Heart left ventricle (tissue), 16 donors: Measurements from ENCODE around the gene NKTR. TPM values are rescaled to one million over a fixed set of nuclear protein-coding genes. Genes with fewer than 3 reads are reported as not detected.

Experiments used
- ATAC-seq, 4 donors: fragments of 200-7000 bp; cut with Tn5 transposase; one replicate each; pipeline ENCODE4 v1.9.1; 2020 to 2022; ENCODE audit warnings: moderate library complexity in 4 of 4, mild to moderate bottlenecking in 3 of 4, moderate number of reproducible peaks in 1 of 4
- DNase-seq, 5 donors: peaks; one replicate each; pipeline ENCODE4 v3.0.0-alpha.2; 2020
- H3K27ac ChIP-seq, 12 donors: fragments of 200-600 bp; sonication (generic) in 4 of 12; one replicate each; pipeline versions ENCODE4 v1.5.0 to v1.8.0; 2016 to 2022; ENCODE audit warnings: mild to moderate bottlenecking in 2 of 12
- H3K27me3 ChIP-seq, 9 donors: fragments of 200-600 bp; sonication (generic) in 2 of 9; one replicate each; pipeline versions ENCODE4 v1.5.1 to v1.8.0; 2016 to 2022; ENCODE audit warnings: mild to moderate bottlenecking in 3 of 9
- H3K36me3 ChIP-seq, 9 donors: fragments of 200-600 bp; sonication (generic) in 2 of 9; one replicate each; pipeline versions ENCODE4 v1.5.0 to v1.8.0; 2018 to 2022; ENCODE audit warnings: mild to moderate bottlenecking in 2 of 9
- H3K4me1 ChIP-seq, 12 donors: fragments of 200-600 bp; sonication (generic) in 4 of 12; one replicate each; pipeline versions ENCODE4 v1.5.0 to v1.8.0; 2016 to 2022; ENCODE audit warnings: mild to moderate bottlenecking in 3 of 12
- H3K4me3 ChIP-seq, 12 donors: fragments of 200-600 bp; sonication (generic) in 4 of 12; one replicate each; pipeline versions ENCODE4 v1.5.0 to v1.8.0; 2017 to 2022; ENCODE audit warnings: mild to moderate bottlenecking in 9 of 12, moderate library complexity in 4 of 12
- H3K9me3 ChIP-seq, 12 donors: fragments of 200-600 bp; sonication (generic) in 4 of 12; one replicate each; pipeline versions ENCODE4 v1.5.0 to v1.8.0; 2016 to 2022; ENCODE audit warnings: mild to moderate bottlenecking in 1 of 12
- POLR2A ChIP-seq, 2 donors: fragments of 450-650 bp; IDR thresholded peaks; one replicate each; pipeline ENCODE4 v1.6.1; 2017; ENCODE audit warnings: antibody characterized with exemption in 2 of 2, mild to moderate bottlenecking in 2 of 2, moderate library complexity in 2 of 2
- WGBS, 4 donors: extraction: QIAGEN DNeasy Blood & Tissue Kit in 2 of 4; methylation state at CpG; one replicate each; pipeline versions ENCODE4 v1.1.5 to v1.1.7; 2013 to 2018; 5-methylcytosine and 5-hydroxymethylcytosine counted together
- intact Hi-C, 10 donors: fragments of 100-400 bp; cut with DNase I; formaldehyde crosslinking; loops; one replicate each; pipeline versions ENCODE4 v1.11.1 to v1.14.2; 2022
- polyA plus RNA-seq, 2 donors: library from polyadenylated mRNA; stranded (reverse); fragments of 200-250 nt; gene quantifications; one replicate each; pipeline ENCODE4 v1.2.3, GENCODE V29; 2013
- total RNA-seq, 9 donors: library from RNA; depleted of rRNA in 2 of 9; stranded (reverse); fragments of >200 nt in 2 of 9; fragmentation: NEBNext Ultra II Directional in 3 of 9; extraction: Animal tissue kit (Norgen Biotek cat#: 25700) in 3 of 9; gene quantifications; one replicate each; pipeline versions ENCODE4 v1.1.0 to v1.2.4, GENCODE V29; 2016 to 2023
- TF ChIP-seq, protein P1 (sequence below), 12 donors: fragments of 200-600 bp; sonication (generic) in 4 of 12; IDR thresholded peaks; one replicate each; pipeline versions ENCODE4 v1.5.0 to v1.8.0; 2018 to 2022; ENCODE audit warnings: antibody characterized with exemption in 12 of 12, mild to moderate bottlenecking in 5 of 12
- donor health status: ischemic (EF 13 %, LVEDD 7.1; RV severe dilation, severe dysfunction).
- donor health status: healthy with polysubstance abuse.
- donor health status: DM: no; HTN: yes; CAD: no.
- donor health status: DM: no; HTN: no; CAD: no.
- donor health status: ischemic (EF 25% LVEDD 6.9; RV normal size, moderate dysfunction).
- donor health status: ischemic (EF 25% LVEDD 5.7; RV mildly dilated, moderate dysfunction).
- donor health status: healthy.
- donor health status: DM: yes; HTN: yes; CAD: no.
- donor health status: ischemic (EF 35%, LVEDD 5.7; RV mildly dilated, moderate dysfunction).
- donor health status: nonischemic (EF 11% LVEDD 7.7; RV severe dilation, severe dysfunction).
- donor health status: DM: yes; HTN: yes; CAD: no.
- donor health status: PGD.
- donor health status: ischemic (EF 29% LVEDD 5.4; RV normal size, mild dysfunction).
- donor health status: nonischemic (EF 23%, LVEDD 6.1; RV moderate dilation, normal function).

The NKTR gene
- total and polyA plus RNA-seq, 11 donors, result 10.7 to 40.6 (median 20.9) TPM

DNA sequence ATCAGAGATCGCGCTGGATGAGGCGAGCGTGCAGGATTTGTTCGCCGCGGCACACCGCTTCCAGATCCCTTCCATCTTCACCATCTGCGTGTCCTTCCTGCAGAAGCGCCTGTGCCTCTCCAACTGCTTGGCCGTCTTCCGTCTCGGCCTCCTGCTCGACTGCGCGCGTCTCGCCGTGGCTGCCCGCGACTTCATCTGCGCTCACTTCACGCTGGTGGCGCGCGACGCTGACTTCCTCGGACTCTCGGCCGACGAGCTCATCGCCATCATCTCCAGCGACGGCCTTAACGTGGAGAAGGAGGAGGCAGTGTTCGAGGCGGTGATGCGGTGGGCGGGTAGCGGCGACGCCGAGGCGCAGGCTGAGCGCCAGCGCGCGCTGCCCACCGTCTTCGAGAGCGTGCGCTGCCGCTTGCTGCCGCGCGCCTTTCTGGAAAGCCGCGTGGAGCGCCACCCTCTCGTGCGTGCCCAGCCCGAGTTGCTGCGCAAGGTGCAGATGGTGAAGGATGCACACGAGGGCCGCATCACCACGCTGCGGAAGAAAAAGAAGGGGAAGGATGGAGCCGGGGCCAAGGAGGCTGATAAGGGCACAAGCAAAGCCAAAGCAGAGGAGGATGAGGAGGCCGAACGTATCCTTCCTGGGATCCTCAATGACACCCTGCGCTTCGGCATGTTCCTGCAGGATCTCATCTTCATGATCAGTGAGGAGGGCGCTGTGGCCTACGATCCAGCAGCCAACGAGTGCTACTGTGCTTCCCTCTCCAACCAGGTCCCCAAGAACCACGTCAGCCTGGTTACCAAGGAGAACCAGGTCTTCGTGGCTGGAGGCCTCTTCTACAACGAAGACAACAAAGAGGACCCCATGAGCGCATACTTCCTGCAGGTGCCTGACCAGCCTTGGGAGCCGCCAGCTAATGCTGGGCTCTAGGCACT, 85.7 kb downstream of the NKTR start:
- H3K4me3 ChIP-seq, result peak overlapping the region in 5 of 12 donors; percentile 1 to 28 (median 6)
- intact Hi-C loops, result loop anchor here in 1 of 10 donors (2.0 kb wide), 1 partner anchor 31 kb away; no protein-coding TSS in a partner anchor

DNA sequence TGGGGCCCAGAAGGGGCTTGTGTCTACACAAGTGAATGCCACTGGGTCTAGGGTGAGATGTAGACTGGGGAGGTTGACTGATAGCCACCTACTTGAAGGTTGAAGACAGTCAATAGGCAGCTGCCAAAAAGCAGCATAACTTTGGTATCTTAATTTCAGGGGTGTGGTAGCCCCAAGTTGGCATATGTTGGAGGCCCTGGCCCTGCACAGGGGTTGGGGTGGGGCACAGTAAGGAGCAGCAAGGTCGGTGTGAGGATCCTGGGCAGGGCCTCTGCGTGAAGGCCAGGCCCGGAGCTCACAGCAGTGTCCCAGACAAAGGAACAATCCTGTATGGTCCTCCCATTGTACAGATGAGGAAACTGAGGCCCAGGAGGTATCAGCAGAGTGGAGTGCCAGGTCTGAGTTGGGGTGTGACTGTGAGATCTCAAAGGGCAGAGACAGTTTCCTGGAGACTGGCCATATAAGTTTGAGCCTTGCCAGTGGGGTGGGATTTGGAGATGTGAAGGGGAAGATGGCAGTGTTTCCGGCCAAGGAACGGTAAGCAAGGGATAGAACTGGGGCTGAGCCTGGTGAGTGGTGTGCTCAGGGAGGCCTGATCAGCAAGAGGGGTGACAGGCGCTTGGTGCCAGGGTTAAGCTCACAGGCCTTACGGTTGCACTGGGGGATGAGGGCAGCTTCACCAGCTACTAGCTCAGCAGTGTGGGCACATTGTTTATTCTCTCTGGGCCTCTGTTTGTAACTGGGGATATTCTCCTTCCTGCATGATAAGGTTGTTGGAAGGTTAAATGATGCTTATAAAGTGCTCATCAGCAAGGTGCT, 86.6 kb downstream of the NKTR start:
- DNase-seq, result peak in 2 of 5 donors; percentile 29 to 37
- no peak overlapping the region for H3K4me3 ChIP-seq

More for the DNA sequence above, 85.7 kb downstream of the NKTR start:
- DNase-seq, result peak in 2 of 5 donors; percentile 21 to 49
- no peak for ATAC-seq
- Histone ChIP-seq H3K27me3 (peaks cover 0 to 6% (median 0%) of the 10 kb centered on the region in 9 donors), H3K36me3 (no peaks in the 10 kb centered on the region), H3K4me1 (peaks cover 0 to 25% (median 8%) of the 10 kb centered on the region in 12 donors), H3K27ac (peak overlapping the region in 1 of 12 donors; percentile 87), H3K9me3 (no peaks in the 10 kb centered on the region)
- no peak for TF ChIP-seq POLR2A (IDR thresholded peaks at IDR 0.05)
- TF ChIP-seq, protein P1, sequence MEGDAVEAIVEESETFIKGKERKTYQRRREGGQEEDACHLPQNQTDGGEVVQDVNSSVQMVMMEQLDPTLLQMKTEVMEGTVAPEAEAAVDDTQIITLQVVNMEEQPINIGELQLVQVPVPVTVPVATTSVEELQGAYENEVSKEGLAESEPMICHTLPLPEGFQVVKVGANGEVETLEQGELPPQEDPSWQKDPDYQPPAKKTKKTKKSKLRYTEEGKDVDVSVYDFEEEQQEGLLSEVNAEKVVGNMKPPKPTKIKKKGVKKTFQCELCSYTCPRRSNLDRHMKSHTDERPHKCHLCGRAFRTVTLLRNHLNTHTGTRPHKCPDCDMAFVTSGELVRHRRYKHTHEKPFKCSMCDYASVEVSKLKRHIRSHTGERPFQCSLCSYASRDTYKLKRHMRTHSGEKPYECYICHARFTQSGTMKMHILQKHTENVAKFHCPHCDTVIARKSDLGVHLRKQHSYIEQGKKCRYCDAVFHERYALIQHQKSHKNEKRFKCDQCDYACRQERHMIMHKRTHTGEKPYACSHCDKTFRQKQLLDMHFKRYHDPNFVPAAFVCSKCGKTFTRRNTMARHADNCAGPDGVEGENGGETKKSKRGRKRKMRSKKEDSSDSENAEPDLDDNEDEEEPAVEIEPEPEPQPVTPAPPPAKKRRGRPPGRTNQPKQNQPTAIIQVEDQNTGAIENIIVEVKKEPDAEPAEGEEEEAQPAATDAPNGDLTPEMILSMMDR (IDR thresholded peaks at IDR 0.05), result no peak
- WGBS, 4 donors, result 39 to 66% (median 56%) methylated on average over 69 to 80 of the region's 80 CpGs

DNA sequence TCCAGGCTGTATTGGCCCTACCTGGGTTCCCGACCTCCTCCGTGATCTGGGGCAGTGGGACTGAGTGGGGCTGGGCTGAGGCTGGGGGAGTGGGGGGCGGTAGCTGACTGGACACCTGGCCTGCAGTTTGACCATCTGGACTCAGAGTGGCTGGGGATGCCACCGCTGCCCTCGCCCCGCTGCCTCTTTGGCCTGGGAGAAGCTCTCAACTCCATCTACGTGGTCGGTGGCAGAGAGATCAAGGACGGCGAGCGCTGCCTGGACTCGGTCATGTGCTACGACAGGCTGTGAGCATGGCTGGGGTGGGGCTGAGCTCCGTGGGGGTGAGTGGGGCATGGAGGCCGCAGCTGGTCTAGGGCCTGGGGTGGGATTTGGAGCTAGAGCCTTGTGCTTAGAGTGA, 87.5 kb downstream of the NKTR start:
- ATAC-seq (no peak), DNase-seq (peak in 1 of 5 donors; percentile 36)
- intact Hi-C loops, result no loop called here
- no peak for TF ChIP-seq POLR2A (IDR thresholded peaks at IDR 0.05)
- TF ChIP-seq, protein P1 (IDR thresholded peaks at IDR 0.05), result no peak
- peak overlapping the region in 1 of 12 donors; percentile 52 for H3K27ac ChIP-seq
- H3K4me1 ChIP-seq, result peaks cover 0 to 21% (median 8%) of the 10 kb centered on the region in 12 donors
- H3K4me3 ChIP-seq, result no peak overlapping the region
- no peaks in the 10 kb centered on the region for H3K9me3 ChIP-seq
- peaks cover 0 to 6% (median 0%) of the 10 kb centered on the region in 9 donors for H3K36me3 ChIP-seq
- 81 to 85% (median 82%) methylated on average over 15 of the region's 15 CpGs for WGBS, 4 donors
- peaks cover 0 to 6% (median 0%) of the 10 kb centered on the region in 9 donors for H3K27me3 ChIP-seq

More for the DNA sequence above, 86.6 kb downstream of the NKTR start:
- peak overlapping the region in 1 of 12 donors; percentile 52 for H3K27ac ChIP-seq
- H3K9me3 ChIP-seq, result no peaks in the 10 kb centered on the region
- intact Hi-C loops, result no loop called here
- H3K27me3 ChIP-seq, result peaks cover 0 to 6% (median 0%) of the 10 kb centered on the region in 9 donors
- ATAC-seq, result no peak
- 71 to 78% (median 75%) methylated on average over 7 of the region's 7 CpGs for WGBS, 4 donors
- peaks cover 0 to 25% (median 8%) of the 10 kb centered on the region in 12 donors for H3K4me1 ChIP-seq
- H3K36me3 ChIP-seq, result peaks cover 0 to 2% (median 0%) of the 10 kb centered on the region in 9 donors
- TF ChIP-seq, protein P1 (IDR thresholded peaks at IDR 0.05), result no peak
- no peak for TF ChIP-seq POLR2A (IDR thresholded peaks at IDR 0.05)
